H9 (cell line): ENCODE results near the gene NT5DC2. TPM values are rescaled to one million over a fixed set of nuclear protein-coding genes. Genes with fewer than 3 reads are reported as not detected.

Experiments used
- DNase-seq: peaks from one replicate; pipeline ENCODE4 v3.0.0-alpha.2; 2017
- H2AFZ ChIP-seq: one replicate; pipeline ENCODE4 v1.6.1; 2013; ENCODE audit warnings: mild to moderate bottlenecking, low read length, control low read depth, moderate library complexity
- H2AK5ac ChIP-seq: 2 replicates; pipeline ENCODE4 v1.6.1; 2013; ENCODE audit warnings: low read length, control low read depth, mixed read lengths; ENCODE audit not compliant: insufficient read length
- H2BK120ac ChIP-seq: one replicate; pipeline ENCODE4 v1.6.1; 2013; ENCODE audit warnings: low read depth, mild to moderate bottlenecking, low read length, control low read depth, inconsistent platforms; ENCODE audit not compliant: poor library complexity, severe bottlenecking
- H2BK12ac ChIP-seq: 2 replicates; pipeline ENCODE4 v1.6.1; 2013; ENCODE audit warnings: low read length, control low read depth, mixed read lengths, low read depth; ENCODE audit not compliant: insufficient read length
- H2BK15ac ChIP-seq: 2 replicates; pipeline ENCODE4 v1.6.1; 2013; ENCODE audit warnings: low read depth, low read length, control low read depth
- H2BK20ac ChIP-seq: one replicate; pipeline ENCODE4 v1.6.1; 2013; ENCODE audit warnings: low read depth, mild to moderate bottlenecking, low read length, control low read depth, inconsistent platforms; ENCODE audit not compliant: poor library complexity, severe bottlenecking
- H2BK5ac ChIP-seq: 2 replicates; pipeline ENCODE4 v1.6.1; 2013; ENCODE audit warnings: low read length, control low read depth, mixed read lengths; ENCODE audit not compliant: insufficient read length
- H3K14ac ChIP-seq: 2 replicates; pipeline ENCODE4 v1.6.1; 2013; ENCODE audit warnings: low read length, control low read depth; ENCODE audit not compliant: insufficient read depth
- H3K18ac ChIP-seq: 2 replicates; pipeline ENCODE4 v1.6.1; 2013; ENCODE audit warnings: low read depth, mild to moderate bottlenecking, mixed read lengths, low read length, control low read depth; ENCODE audit not compliant: insufficient read length
- H3K23ac ChIP-seq: 2 replicates; pipeline ENCODE4 v1.6.1; 2013; ENCODE audit warnings: low read length, control low read depth, mixed read lengths, low read depth; ENCODE audit not compliant: insufficient read length
- H3K23me2 ChIP-seq: 2 replicates; pipeline ENCODE4 v1.6.1; 2013; ENCODE audit warnings: low read depth, mild to moderate bottlenecking, mixed read lengths, low read length, control low read depth; ENCODE audit not compliant: insufficient read length, poor library complexity, severe bottlenecking
- H3K27ac ChIP-seq: 2 replicates; pipeline ENCODE4 v1.5.1; 2013; ENCODE audit warnings: low read length, control low read depth, mixed read lengths, low read depth; ENCODE audit not compliant: insufficient read length
- H3K27me3 ChIP-seq: 2 replicates; pipeline ENCODE4 v1.6.1; 2013; ENCODE audit warnings: low read length, control low read depth, inconsistent platforms; ENCODE audit not compliant: insufficient read depth
- H3K4ac ChIP-seq: 2 replicates; pipeline ENCODE4 v1.6.1; 2013; ENCODE audit warnings: low read depth, mild to moderate bottlenecking, control low read depth, inconsistent platforms, low read length, moderate library complexity
- H3K4me1 ChIP-seq: 2 replicates; pipeline ENCODE4 v1.6.1; 2013; ENCODE audit warnings: low read length, control low read depth, inconsistent platforms; ENCODE audit not compliant: insufficient read depth
- H3K4me2 ChIP-seq: 2 replicates; pipeline ENCODE4 v1.6.1; 2013; ENCODE audit warnings: low read length, control low read depth, mixed read lengths; ENCODE audit not compliant: insufficient read length, insufficient read depth
- H3K56ac ChIP-seq: 2 replicates; pipeline ENCODE4 v1.6.1; 2013; ENCODE audit warnings: low read depth, mild to moderate bottlenecking, mixed read lengths, low read length, control low read depth; ENCODE audit not compliant: insufficient read length
- H3K79me1 ChIP-seq: 2 replicates; pipeline ENCODE4 v1.6.1; 2013; ENCODE audit warnings: low read depth, mild to moderate bottlenecking, moderate library complexity, low read length, control low read depth, inconsistent platforms; ENCODE audit not compliant: insufficient read depth, poor library complexity, severe bottlenecking
- H3K79me2 ChIP-seq: 2 replicates; pipeline ENCODE4 v1.6.1; 2013; ENCODE audit warnings: low read length, control low read depth, inconsistent platforms; ENCODE audit not compliant: insufficient read depth
- H3K9ac ChIP-seq: 2 replicates; pipeline ENCODE4 v1.6.1; 2013; ENCODE audit warnings: low read length, control low read depth, mixed read lengths; ENCODE audit not compliant: insufficient read length; ENCODE audit errors: extremely low read depth
- H3K9me3 ChIP-seq: one replicate; pipeline ENCODE4 v1.6.1; 2013; ENCODE audit warnings: low read depth, low read length, inconsistent platforms; ENCODE audit not compliant: control insufficient read depth
- H3T11ph ChIP-seq: one replicate; pipeline ENCODE4 v1.6.1; 2013; ENCODE audit warnings: mild to moderate bottlenecking, low read length, control low read depth, inconsistent platforms
- H4K20me1 ChIP-seq: one replicate; pipeline ENCODE4 v1.6.1; 2013; ENCODE audit not compliant: control insufficient read depth, insufficient read length, insufficient read depth
- H4K5ac ChIP-seq: 2 replicates; pipeline ENCODE4 v1.6.1; 2013; ENCODE audit warnings: low read depth, mild to moderate bottlenecking, mixed read lengths, low read length, control low read depth; ENCODE audit not compliant: insufficient read length
- H4K8ac ChIP-seq: replicated peaks from 2 replicates; pipeline ENCODE4 v1.6.1; 2013; ENCODE audit warnings: low read length, control low read depth, mixed read lengths, low read depth; ENCODE audit not compliant: insufficient read length
- H4K91ac ChIP-seq: 2 replicates; pipeline ENCODE4 v1.6.1; 2013; ENCODE audit warnings: low read depth, mild to moderate bottlenecking, moderate library complexity, mixed read lengths, low read length, control low read depth; ENCODE audit not compliant: insufficient read length
- H3K27ac Mint-ChIP-seq, 3 experiments: 2 replicates in 2 of 3; 3 replicates in 1 of 3; pipeline ENCODE4 v1.8.0; 2020 to 2021; ENCODE audit warnings: mixed read lengths in 3 of 3, mild to moderate bottlenecking in 1 of 3, moderate library complexity in 1 of 3
- H3K27me3 Mint-ChIP-seq: 2 replicates; pipeline ENCODE4 v1.8.0; 2021; ENCODE audit warnings: low read depth, mild to moderate bottlenecking, moderate library complexity, mixed read lengths
- H3K36me3 Mint-ChIP-seq, 3 experiments: 2 replicates in 2 of 3; 3 replicates in 1 of 3; pipeline ENCODE4 v1.8.0; 2020 to 2021; ENCODE audit warnings: low read depth in 3 of 3, mixed read lengths in 3 of 3; ENCODE audit not compliant: insufficient read depth in 1 of 3
- H3K4me1 Mint-ChIP-seq, 2 experiments: 2 replicates each; pipeline ENCODE4 v1.8.0; 2020; ENCODE audit warnings: mixed read lengths in 2 of 2
- H3K4me3 Mint-ChIP-seq, 2 experiments: 2 replicates in 1 of 2; 3 replicates in 1 of 2; pipeline ENCODE4 v1.8.0; 2020 to 2021; ENCODE audit warnings: mild to moderate bottlenecking in 2 of 2, mixed read lengths in 2 of 2, moderate library complexity in 1 of 2
- H3K9me3 Mint-ChIP-seq, 2 experiments: 2 replicates in 1 of 2; 3 replicates in 1 of 2; pipeline ENCODE4 v1.8.0; 2020; ENCODE audit warnings: mild to moderate bottlenecking in 2 of 2, mixed read lengths in 2 of 2, moderate library complexity in 1 of 2
- WGBS: extraction: QIAGEN DNeasy Blood & Tissue Kit; methylation state at CpG from one replicate; pipeline ENCODE4 v1.1.7; 2013; ENCODE audit warnings: missing lambda C conversion rate, low lambda C conversion rate, mixed read lengths; ENCODE audit not compliant: insufficient read length; ENCODE audit errors: extremely low coverage; 5-methylcytosine and 5-hydroxymethylcytosine counted together
- total RNA-seq: library from RNA; stranded (reverse); gene quantifications from 2 replicates; pipeline ENCODE4 v1.2.1, GENCODE V29; 2021
- TF ChIP-seq, protein P1 (sequence below): fragments of 200-600 bp; sonication (generic); conservative IDR thresholded peaks from 3 replicates; pipeline ENCODE4 v1.8.0; 2021; ENCODE audit warnings: antibody characterized with exemption, mild to moderate bottlenecking

Gene NT5DC2
- total RNA-seq, 1 experiment from 2014 or later, result 444 TPM

DNA sequence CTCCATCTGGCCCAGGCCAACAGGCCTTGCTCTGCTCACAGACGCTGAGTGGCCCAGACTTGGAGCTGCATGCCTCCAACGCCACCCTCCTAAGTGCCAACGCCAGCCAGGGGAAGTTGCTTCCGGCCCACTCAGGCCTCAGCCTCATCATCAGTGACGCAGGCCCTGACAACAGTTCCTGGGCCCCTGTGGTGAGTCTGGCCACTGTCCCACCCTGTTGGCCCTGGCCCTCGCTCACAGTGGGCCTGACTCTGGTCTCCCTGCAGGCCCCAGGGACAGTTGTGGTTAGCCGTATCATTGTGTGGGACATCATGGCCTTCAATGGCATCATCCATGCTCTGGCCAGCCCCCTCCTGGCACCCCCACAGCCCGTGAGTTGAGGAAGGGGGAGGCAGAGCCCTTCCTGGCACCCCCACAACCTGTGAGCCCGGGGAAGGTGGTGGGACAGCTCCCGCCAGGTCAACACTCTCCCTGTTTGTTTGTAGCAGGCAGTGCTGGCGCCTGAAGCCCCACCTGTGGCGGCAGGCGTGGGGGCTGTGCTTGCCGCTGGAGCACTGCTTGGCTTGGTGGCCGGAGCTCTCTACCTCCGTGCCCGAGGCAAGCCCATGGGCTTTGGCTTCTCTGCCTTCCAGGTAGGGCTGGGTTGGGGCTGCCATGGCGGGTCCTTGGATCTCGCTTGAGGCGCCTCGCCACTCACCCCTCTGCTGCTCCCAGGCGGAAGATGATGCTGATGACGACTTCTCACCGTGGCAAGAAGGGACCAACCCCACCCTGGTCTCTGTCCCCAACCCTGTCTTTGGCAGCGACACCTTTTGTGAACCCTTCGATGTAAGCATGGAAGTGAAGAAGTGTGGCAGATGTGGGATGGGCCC is 10.0 kb downstream of the NT5DC2 start:
- no peak overlapping the region for H2BK20ac ChIP-seq
- H3K27ac Mint-ChIP-seq, result peak overlapping the region in 2 of 3 experiments; percentile 27 to 90; a peak in 3 of 7 replicates
- H3K27me3 Mint-ChIP-seq, result no peaks in the 10 kb centered on the region; the same call in none of the 2 replicates
- no peak overlapping the region for H2BK5ac ChIP-seq
- H3K9me3 Mint-ChIP-seq, result no peaks in the 10 kb centered on the region
- peaks cover 3% of the 10 kb centered on the region for H4K20me1 ChIP-seq
- H2AK5ac ChIP-seq, result no peak overlapping the region
- H3K27ac ChIP-seq, result no peak overlapping the region
- no peak overlapping the region for H3K18ac ChIP-seq
- H2AFZ ChIP-seq, result no peak overlapping the region
- H3T11ph ChIP-seq, result no peak overlapping the region
- no peak overlapping the region; a peak in 1 of 5 replicates for H3K4me3 Mint-ChIP-seq
- no peaks in the 10 kb centered on the region for H3K27me3 ChIP-seq
- H3K79me1 ChIP-seq, result no peaks in the 10 kb centered on the region
- TF ChIP-seq, protein P1, sequence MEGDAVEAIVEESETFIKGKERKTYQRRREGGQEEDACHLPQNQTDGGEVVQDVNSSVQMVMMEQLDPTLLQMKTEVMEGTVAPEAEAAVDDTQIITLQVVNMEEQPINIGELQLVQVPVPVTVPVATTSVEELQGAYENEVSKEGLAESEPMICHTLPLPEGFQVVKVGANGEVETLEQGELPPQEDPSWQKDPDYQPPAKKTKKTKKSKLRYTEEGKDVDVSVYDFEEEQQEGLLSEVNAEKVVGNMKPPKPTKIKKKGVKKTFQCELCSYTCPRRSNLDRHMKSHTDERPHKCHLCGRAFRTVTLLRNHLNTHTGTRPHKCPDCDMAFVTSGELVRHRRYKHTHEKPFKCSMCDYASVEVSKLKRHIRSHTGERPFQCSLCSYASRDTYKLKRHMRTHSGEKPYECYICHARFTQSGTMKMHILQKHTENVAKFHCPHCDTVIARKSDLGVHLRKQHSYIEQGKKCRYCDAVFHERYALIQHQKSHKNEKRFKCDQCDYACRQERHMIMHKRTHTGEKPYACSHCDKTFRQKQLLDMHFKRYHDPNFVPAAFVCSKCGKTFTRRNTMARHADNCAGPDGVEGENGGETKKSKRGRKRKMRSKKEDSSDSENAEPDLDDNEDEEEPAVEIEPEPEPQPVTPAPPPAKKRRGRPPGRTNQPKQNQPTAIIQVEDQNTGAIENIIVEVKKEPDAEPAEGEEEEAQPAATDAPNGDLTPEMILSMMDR, result no peak
- no peak overlapping the region for H4K5ac ChIP-seq
- no peaks in the 10 kb centered on the region for H3K9me3 ChIP-seq
- no peak overlapping the region for H2BK15ac ChIP-seq
- no peak overlapping the region for H3K4ac ChIP-seq
- DNase-seq, result no peak
- H3K36me3 Mint-ChIP-seq, result peaks cover 24 to 49% (median 45%) of the 10 kb centered on the region in 3 experiments; a peak in 6 of 7 replicates
- 0 out of 4 replicates have a peak, but pooled peaks cover 2 to 3% of the 10 kb centered on the region in 2 experiments for H3K4me1 Mint-ChIP-seq
- H2BK12ac ChIP-seq, result no peak overlapping the region
- no CpG with 5 or more reads among the region's 26 CpGs for WGBS
- no peak overlapping the region for H3K56ac ChIP-seq
- no peak overlapping the region for H3K4me2 ChIP-seq
- no peak overlapping the region for H4K91ac ChIP-seq
- H4K8ac ChIP-seq, result no peak overlapping the region
- H3K4me1 ChIP-seq, result no peaks in the 10 kb centered on the region
- H3K14ac ChIP-seq, result no peak overlapping the region
- no peak overlapping the region for H3K23ac ChIP-seq
- no peaks in the 10 kb centered on the region for H3K23me2 ChIP-seq
- H3K9ac ChIP-seq, result no peak overlapping the region
- no peak overlapping the region for H2BK120ac ChIP-seq
- H3K79me2 ChIP-seq, result no peaks in the 10 kb centered on the region
